ENCODE results near the gene ETS1. TPM values are rescaled to one million over a fixed set of nuclear protein-coding genes. Genes with fewer than 3 reads are reported as not detected.
A peak's percentile ranks its signal among the peaks of the same experiment; 100 is the strongest.

ETS1 gene
- total and polyA plus RNA-seq, 2 experiments from 2014 or later: 25.6 to 52.6 TPM

GRCh38 chr11:128629516-128630106 lies 42.3 kb upstream of the ETS1 start:
- H3K27me3 Mint-ChIP-seq (ENCODE audit: insufficient read depth, low read depth, poor library complexity): peaks cover 8% of the 10 kb centered on the region

GRCh38 chr11:128628686-128629085 lies 41.3 kb upstream of the ETS1 start:
- Mint-ChIP-seq H3K36me3 (ENCODE audit: low read depth) (no peaks in the 10 kb centered on the region), H3K4me1 (peaks cover 34% of the 10 kb centered on the region)
- no peaks in the 10 kb centered on the region for H3K27me3 ChIP-seq (ENCODE audit: insufficient read depth)
- TF ChIP-seq ETS1 (IDR thresholded peaks at IDR 0.05) (no peak), EZH2phosphoT487 (IDR thresholded peaks at IDR 0.05; ENCODE audit: unreplicated experiment) (no peak), ZNF114 (CRISPR knock-in tag; IDR thresholded peaks at IDR 0.05) (no peak), EZH2 (IDR thresholded peaks at IDR 0.05; ENCODE audit: low read depth, unreplicated experiment) (no peak), JUNB (IDR thresholded peaks at IDR 0.05; ENCODE audit: unreplicated experiment) (no peak), CREB1 (CRISPR knock-in tag; IDR thresholded peaks at IDR 0.05; ENCODE audit: low read depth) (no peak), STAT1 (IDR thresholded peaks at IDR 0.05; ENCODE audit: unreplicated experiment) (no peak), ZNF462 (CRISPR knock-in tag; IDR thresholded peaks at IDR 0.05) (no peak), POLR2AphosphoS5 (IDR thresholded peaks at IDR 0.05; ENCODE audit: low read depth) (no peak), ZNF331 (CRISPR knock-in tag; IDR thresholded peaks at IDR 0.05; ENCODE audit: low read depth) (no peak), CTCF (conservative IDR thresholded peaks at IDR 0.05; ENCODE audit: low read depth in 2 of 2) (no peak), NANOG (IDR thresholded peaks at IDR 0.05; ENCODE audit: borderline replicate concordance) (no peak)

More at GRCh38 chr11:128629516-128630106, 42.3 kb upstream of the ETS1 start:
- Histone ChIP-seq H3K4me3 (no peak overlapping the region), H3K27ac (ENCODE audit: low read depth) (no peak overlapping the region), H3K36me3 (ENCODE audit: insufficient read depth) (no peaks in the 10 kb centered on the region), H3K27me3 (ENCODE audit: insufficient read depth) (no peaks in the 10 kb centered on the region), H3K9me2 (ENCODE audit: insufficient read depth) (no peaks in the 10 kb centered on the region), H2AFZ (no peak overlapping the region; the same call in 1 of the 2 replicates), H3K4me2 (no peak overlapping the region), H3K4me1 (ENCODE audit: insufficient read depth) (peaks cover 13% of the 10 kb centered on the region), H3F3A (replicated peaks; ENCODE audit: low read depth) (no peaks in the 10 kb centered on the region), H3K79me2 (replicated peaks; ENCODE audit: insufficient read depth) (no peaks in the 10 kb centered on the region), H4K20me1 (replicated peaks; ENCODE audit: insufficient read depth) (no peaks in the 10 kb centered on the region)
- no peak for DNase-seq (ENCODE audit: low spot score)
- no peaks in the 10 kb centered on the region for H3K9me3 Mint-ChIP-seq
- no peak overlapping the region for H3K27ac Mint-ChIP-seq
- TF ChIP-seq EZH2 (IDR thresholded peaks at IDR 0.05; ENCODE audit: low read depth, unreplicated experiment): no peak
- H3K4me1 Mint-ChIP-seq: peaks cover 27% of the 10 kb centered on the region
- no peak for ATAC-seq
- H3K4me3 Mint-ChIP-seq: no peak overlapping the region
- no peaks in the 10 kb centered on the region for H3K36me3 Mint-ChIP-seq (ENCODE audit: low read depth)

More at GRCh38 chr11:128628686-128629085, 41.3 kb upstream of the ETS1 start:
- Histone ChIP-seq H3K4me1 (ENCODE audit: insufficient read depth) (peaks cover 21% of the 10 kb centered on the region), H3K79me2 (replicated peaks; ENCODE audit: insufficient read depth) (no peaks in the 10 kb centered on the region), H4K20me1 (replicated peaks; ENCODE audit: insufficient read depth) (no peaks in the 10 kb centered on the region), H3K27ac (ENCODE audit: low read depth) (no peak overlapping the region), H3K4me2 (no peak overlapping the region), H3K36me3 (ENCODE audit: insufficient read depth) (no peaks in the 10 kb centered on the region), H2AFZ (0 out of 2 replicates have a peak overlapping the region, but pooled peaks have one; percentile 18), H3F3A (replicated peaks; ENCODE audit: low read depth) (no peaks in the 10 kb centered on the region), H3K9me2 (ENCODE audit: insufficient read depth) (no peaks in the 10 kb centered on the region), H3K4me3 (no peak overlapping the region)
- peaks cover 5% of the 10 kb centered on the region for H3K27me3 Mint-ChIP-seq (ENCODE audit: insufficient read depth, low read depth, poor library complexity)
- no peak overlapping the region for H3K27ac Mint-ChIP-seq
- H3K4me3 Mint-ChIP-seq: no peak overlapping the region
- DNase-seq (ENCODE audit: low spot score): no peak
- ATAC-seq: no peak
- no peaks in the 10 kb centered on the region for H3K9me3 Mint-ChIP-seq
